Endothelial cell of umbilical vein (primary cell): ENCODE measurements around the gene EMC7. TPM values are rescaled to one million over a fixed set of nuclear protein-coding genes. Genes with fewer than 3 reads are reported as not detected.

Experiments used
- BruUV-seq: library from RNA; stranded (reverse); fragments of 400-500 nt; replicated peaks from 2 replicates; lab custom pipeline; 2021; lab: Mats Ljungman, UMichigan
- CTCF ChIA-PET: fragments of 300-600, 350-600 bp; sonication (Branson Sonifier 250); formaldehyde crosslinking; loops from one replicate; lab custom pipeline; 2021; ENCODE audit warnings: antibody characterized with exemption, inconsistent platforms; lab: Charles Lee
- POLR2A ChIA-PET: fragments of 300-600, 350-600 bp; sonication (Branson Sonifier 250); formaldehyde crosslinking; loops from one replicate; lab custom pipeline; 2021; ENCODE audit warnings: antibody characterized with exemption, inconsistent platforms; lab: Charles Lee
- DNase-seq: peaks from one replicate; pipeline ENCODE4 v3.0.0-alpha.2; 2011; ENCODE audit warnings: low read depth, low spot score
- FAIRE-seq: peaks from 2 replicates; lab custom pipeline; 2011; peaks lifted over from hg19 to GRCh38; lab: Jason Lieb, UNC
- H2AFZ ChIP-seq: 2 replicates; pipeline ENCODE4 v1.6.0; 2012; ENCODE audit warnings: low read depth, low read length, control low read depth, inconsistent platforms
- H3K27ac ChIP-seq: 2 replicates; pipeline ENCODE4 v1.5.1; 2011; ENCODE audit warnings: low read depth, mild to moderate bottlenecking, control low read depth, low read length, moderate library complexity; ENCODE audit not compliant: insufficient read depth
- H3K27me3 ChIP-seq, 2 experiments: 2 replicates each; pipeline versions ENCODE4 v1.6.0 to v1.6.1; 2011; ENCODE audit warnings: low read length in 2 of 2, mixed read lengths in 1 of 2; ENCODE audit not compliant: control insufficient read depth in 2 of 2, insufficient read depth in 2 of 2
- H3K36me3 ChIP-seq, 2 experiments: 2 replicates in 1 of 2; 3 replicates in 1 of 2; pipeline ENCODE4 v1.5.1; 2011; ENCODE audit warnings: low read length in 2 of 2, mild to moderate bottlenecking in 1 of 2, moderate library complexity in 1 of 2; ENCODE audit not compliant: control insufficient read depth in 2 of 2, insufficient read depth in 2 of 2; ENCODE audit errors: extremely low read depth in 1 of 2
- H3K4me1 ChIP-seq: 3 replicates; pipeline ENCODE4 v1.5.1; 2011; ENCODE audit warnings: mild to moderate bottlenecking, low read length; ENCODE audit not compliant: control insufficient read depth, insufficient read depth; ENCODE audit errors: extremely low read depth
- H3K4me2 ChIP-seq: 2 replicates; pipeline ENCODE4 v1.6.1; 2011; ENCODE audit warnings: low read length, control low read depth, mixed read lengths; ENCODE audit not compliant: insufficient read depth
- H3K4me3 ChIP-seq, 3 experiments: fragments of 200-600 bp in 1 of 3; sonication (generic), shearing (Covaris generic) in 1 of 3; replicated peaks in 1 of 3; 2 replicates each; pipeline ENCODE4 v1.5.1; 2011 to 2016; ENCODE audit warnings: control low read depth in 3 of 3, low read length in 3 of 3, mild to moderate bottlenecking in 2 of 3, inconsistent platforms in 1 of 3, low read depth in 1 of 3, moderate library complexity in 1 of 3; ENCODE audit not compliant: insufficient read depth in 1 of 3
- H3K79me2 ChIP-seq: 2 replicates; pipeline ENCODE4 v1.6.0; 2012; ENCODE audit warnings: low read length, inconsistent platforms; ENCODE audit not compliant: control insufficient read depth, insufficient read depth
- H3K9ac ChIP-seq: replicated peaks from 2 replicates; pipeline ENCODE3; 2011; ENCODE audit warnings: low read length, control low read depth; ENCODE audit not compliant: insufficient read depth; ENCODE audit errors: extremely low read depth
- H3K9me1 ChIP-seq: replicated peaks from 3 replicates; pipeline ENCODE4 v1.6.0; 2011; ENCODE audit warnings: mild to moderate bottlenecking, low read length; ENCODE audit not compliant: control insufficient read depth, insufficient read depth; ENCODE audit errors: extremely low read depth
- H3K9me3 ChIP-seq: replicated peaks from 2 replicates; pipeline ENCODE4 v1.5.1; 2012; ENCODE audit warnings: low read length, inconsistent platforms; ENCODE audit not compliant: control insufficient read depth, insufficient read depth
- H4K20me1 ChIP-seq: replicated peaks from 2 replicates; pipeline ENCODE3; 2011; ENCODE audit warnings: mild to moderate bottlenecking, low read length; ENCODE audit not compliant: control insufficient read depth, insufficient read depth; ENCODE audit errors: extremely low read depth
- CTCF ChIP-seq, 2 donors: IDR thresholded peaks; 1 replicate in 1 of 2; 2 replicates in 1 of 2; pipeline ENCODE4 v1.5.1; 2011; ENCODE audit warnings: low read length in 2 of 2, mild to moderate bottlenecking in 2 of 2, moderate library complexity in 2 of 2, control low read depth in 1 of 2, inconsistent platforms in 1 of 2, low read depth in 1 of 2; ENCODE audit not compliant: insufficient read depth in 1 of 2; ENCODE audit errors: extremely low read depth in 1 of 2
- EZH2 ChIP-seq: IDR thresholded peaks from 2 replicates; pipeline ENCODE4 v1.6.1; 2012; ENCODE audit warnings: borderline replicate concordance, low read depth, mild to moderate bottlenecking, moderate library complexity, low read length, inconsistent platforms; ENCODE audit not compliant: severe bottlenecking
- FOS ChIP-seq: IDR thresholded peaks from 2 replicates; pipeline ENCODE4 v1.6.1; 2011; ENCODE audit warnings: mild to moderate bottlenecking, low read length, moderate library complexity, borderline replicate concordance; ENCODE audit not compliant: insufficient read depth
- GATA2 ChIP-seq: IDR thresholded peaks from 2 replicates; pipeline ENCODE4 v1.7.0; 2011; ENCODE audit warnings: low read depth, mild to moderate bottlenecking, moderate library complexity, mixed read lengths, low read length; ENCODE audit not compliant: insufficient read length, insufficient read depth
- JUN ChIP-seq: IDR thresholded peaks from 2 replicates; pipeline ENCODE4 v1.6.1; 2011; ENCODE audit warnings: borderline replicate concordance, low read depth; ENCODE audit not compliant: insufficient read length, insufficient read depth
- MAX ChIP-seq: IDR thresholded peaks from 2 replicates; pipeline ENCODE4 v1.6.1; 2011; ENCODE audit not compliant: insufficient read depth, insufficient read length
- MYC ChIP-seq: IDR thresholded peaks from one replicate; pipeline ENCODE4 v1.6.1; 2011; ENCODE audit warnings: mild to moderate bottlenecking, low read depth, low read length
- POLR2A ChIP-seq: IDR thresholded peaks from 2 replicates; pipeline ENCODE4 v1.6.1; 2012; ENCODE audit warnings: low read depth, mild to moderate bottlenecking, control low read depth, low read length
- POLR2AphosphoS5 ChIP-seq: IDR thresholded peaks from 2 replicates; pipeline ENCODE4 v1.6.1; 2012; ENCODE audit warnings: low read depth, mild to moderate bottlenecking, control low read depth, low read length, moderate library complexity; ENCODE audit not compliant: insufficient read depth
- dilution Hi-C: fragments of 300-500 bp; cut with MboI; formaldehyde crosslinking; loops from one replicate; pipeline ENCODE4 v1.15.0; 2019; ENCODE audit warnings: low sequenced_read_pairs; ENCODE audit not compliant: extremely low pct_ligation_motif_present
- intact Hi-C: fragments of 100-400 bp; cut with micrococcal nuclease; formaldehyde crosslinking; loops from one replicate; pipeline ENCODE4 v1.10.0; 2022
- polyA plus RNA-seq, 4 experiments: library from polyadenylated mRNA; depleted of rRNA in 3 of 4; stranded (reverse) in 3 of 4; unstranded in 1 of 4; fragments of >200 nt; gene quantifications; 2 replicates each; pipeline versions ENCODE4 v1.2.1 to v1.2.3, GENCODE V29; 2011 to 2012; ENCODE audit warnings: missing spikeins in 1 of 4
- total RNA-seq: library from RNA; stranded (reverse); gene quantifications from 2 replicates; pipeline ENCODE4 v1.2.3, GENCODE V29; 2021

The EMC7 gene
- total and polyA plus RNA-seq, 2 donors (not counting 3 experiments of a cell fraction or from before 2014, with no cell fraction given) = 57.0 to 70.6 TPM

- no peaks in the 10 kb centered on the region for H3K4me1 ChIP-seq
- H3K27me3 ChIP-seq = no peaks in the 10 kb centered on the region
- H3K79me2 ChIP-seq = no peaks in the 10 kb centered on the region
- H3K4me2 ChIP-seq = no peak overlapping the region
- no peak for TF ChIP-seq CTCF (IDR thresholded peaks at IDR 0.05; ENCODE audit: extremely low read depth in 1 of 2, insufficient read depth in 1 of 2, low read depth in 1 of 2, low read length in 2 of 2)
- H3K27ac ChIP-seq = no peak overlapping the region
- no peak for DNase-seq
- H3K9me3 ChIP-seq = no peaks in the 10 kb centered on the region
- POLR2A ChIA-PET = no interaction called here
- dilution Hi-C loops (no loop called here), intact Hi-C loops (no loop called here)
- no peak overlapping the region for H3K4me3 ChIP-seq
- CTCF ChIA-PET = no interaction called here
- H3K9me1 ChIP-seq = no peaks in the 10 kb centered on the region
- no peaks in the 10 kb centered on the region for H3K36me3 ChIP-seq
- no TSS peak for BruUV-seq
- no peaks in the 10 kb centered on the region for H4K20me1 ChIP-seq
- H3K9ac ChIP-seq = no peak overlapping the region
- FAIRE-seq = no peak
- no peak overlapping the region for H2AFZ ChIP-seq
These were observed 31.7 kb downstream of the EMC7 start for GRCh38 chr15:34070003-34070402.

- Histone ChIP-seq H3K9ac (no peak overlapping the region), H3K9me3 (no peaks in the 10 kb centered on the region), H3K27me3 (no peaks in the 10 kb centered on the region), H3K9me1 (no peaks in the 10 kb centered on the region), H3K79me2 (no peaks in the 10 kb centered on the region), H3K36me3 (no peaks in the 10 kb centered on the region), H4K20me1 (no peaks in the 10 kb centered on the region), H3K27ac (no peak overlapping the region), H2AFZ (no peak overlapping the region), H3K4me2 (no peak overlapping the region), H3K4me1 (no peaks in the 10 kb centered on the region), H3K4me3 (no peak overlapping the region)
- DNase-seq (no peak), FAIRE-seq (no peak)
- intact Hi-C loops = no loop called here
- ChIA-PET CTCF (interaction anchor here (1.0 kb wide), 1 partner anchor 11 kb away, joined by 4 read pairs; no protein-coding TSS in a partner anchor), POLR2A (no interaction called here)
- dilution Hi-C loops = no loop called here
- no TSS peak for BruUV-seq
- TF ChIP-seq POLR2AphosphoS5 (no peak), POLR2A (no peak), FOS (no peak), GATA2 (no peak), CTCF (IDR thresholded peaks at IDR 0.05; ENCODE audit: extremely low read depth in 1 of 2, insufficient read depth in 1 of 2, low read depth in 1 of 2, low read length in 2 of 2) (no peak), MAX (no peak), EZH2 (no peak), MYC (no peak), JUN (no peak)
These were observed 35.7 kb downstream of the EMC7 start for GRCh38 chr15:34065941-34066340.
